Activated CD4-positive, alpha-beta T cell treated with anti-CD3 and anti-CD28 coated beads, Interleukin-10, Interleukin-2, amounts not matched to agents 100 ng/mL and 50 ng/mL, durations not matched to agents 16 hours and 8 hours (primary cell): ENCODE results near the gene KRT83.
A peak's percentile ranks its signal among the peaks of the same experiment; 100 is the strongest.

Experiments
- DNase-seq: peaks from one replicate; pipeline ENCODE4 v3.0.0-alpha.2; 2020

Gene KRT83

GRCh38 chr12:52285172-52285745 is 35.9 kb downstream of the KRT83 start:
- DNase-seq = no peak

GRCh38 chr12:52284562-52285171 is 36.5 kb downstream of the KRT83 start:
- no peak for DNase-seq

- no peak for DNase-seq
Observed at GRCh38 chr12:52280796-52281560, 40.2 kb downstream of the KRT83 start.

- no peak for DNase-seq
Observed at GRCh38 chr12:52280319-52280795, 40.8 kb downstream of the KRT83 start.

- DNase-seq = no peak
Observed at GRCh38 chr12:52279422-52280318, 41.5 kb downstream of the KRT83 start.

GRCh38 chr12:52278575-52279421 is 42.4 kb downstream of the KRT83 start:
- peak; percentile 79 for DNase-seq

GRCh38 chr12:52277486-52278245 is 43.5 kb downstream of the KRT83 start:
- DNase-seq = no peak

GRCh38 chr12:52275686-52276085 is 45.5 kb downstream of the KRT83 start:
- DNase-seq = no peak

GRCh38 chr12:52274521-52275120 is 46.6 kb downstream of the KRT83 start, which contains the start of gene KRT86:
KRT86 (plus strand) TSS chr12:52274645; CDS start chr12:52301917, 27,272 bp downstream.
- no peak for DNase-seq

- DNase-seq = no peak
Observed at GRCh38 chr12:52271158-52271557, 50.0 kb downstream of the KRT83 start.

- no peak for DNase-seq
Observed at GRCh38 chr12:52270541-52271070, 50.6 kb downstream of the KRT83 start.

- no peak for DNase-seq
Observed at GRCh38 chr12:52268212-52268611, 53.0 kb downstream of the KRT83 start.

GRCh38 chr12:52267699-52268098 is 53.5 kb downstream of the KRT83 start:
- no peak for DNase-seq

GRCh38 chr12:52267266-52267665 is 53.9 kb downstream of the KRT83 start:
- DNase-seq = no peak

GRCh38 chr12:52266514-52266913 is 54.7 kb downstream of the KRT83 start:
- no peak for DNase-seq

- no peak for DNase-seq
Observed at GRCh38 chr12:52264435-52264825, 56.8 kb downstream of the KRT83 start.
